ENCODE results near the gene NHEJ1. TPM values are rescaled to one million over a fixed set of nuclear protein-coding genes. Genes with fewer than 3 reads are reported as not detected.

The NHEJ1 gene
- total RNA-seq, 1 experiment from 2014 or later, result 22.3 TPM

DNA sequence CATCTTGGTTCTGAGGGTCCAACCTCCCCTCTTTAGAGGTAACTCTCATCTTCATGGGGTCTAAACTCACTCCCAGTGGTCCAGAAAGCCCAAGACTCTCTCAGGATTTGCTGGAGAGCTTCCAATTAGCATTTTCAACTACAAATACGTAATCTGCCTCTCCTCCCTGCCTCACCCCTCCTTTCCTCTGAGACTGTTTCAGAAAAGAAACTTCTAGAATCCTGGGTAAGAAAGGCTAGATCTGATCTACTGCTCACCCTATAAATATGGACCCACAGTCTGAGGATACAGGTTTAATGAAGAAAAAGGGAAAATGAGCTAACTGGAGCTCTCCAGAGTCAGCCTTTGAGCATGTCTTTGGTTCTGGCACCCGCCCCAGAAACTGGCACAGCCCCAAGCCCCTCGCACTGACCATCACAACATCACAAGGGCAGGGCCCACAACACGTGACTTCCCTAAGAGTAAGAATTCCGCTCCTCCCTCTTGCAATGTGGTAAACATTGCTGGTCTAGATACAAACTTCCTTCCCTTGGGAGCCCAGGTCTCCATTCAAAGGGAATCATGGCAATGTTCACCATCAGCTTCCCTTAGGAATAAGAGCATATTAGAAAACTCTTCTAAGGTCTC is 78.2 kb downstream of the NHEJ1 start:
- no peaks in the 10 kb centered on the region for H3K27me3 Mint-ChIP-seq (ENCODE audit: low read depth)
- H3K27ac Mint-ChIP-seq, result no peak overlapping the region
- POLR2A ChIA-PET, result no interaction called here
- DNase-seq (ENCODE audit: low spot score) (no peak), ATAC-seq (no peak)
- peaks cover 17% of the 10 kb centered on the region for H3K4me1 Mint-ChIP-seq
- CTCF ChIA-PET, result interaction anchor here (1.1 to 4.0 kb wide), 5 partner anchors 9 to 213 kb away, joined by 5 to 18 read pairs (median 14); no protein-coding TSS in a partner anchor
- no peaks in the 10 kb centered on the region for H3K36me3 Mint-ChIP-seq
- no peak for TF ChIP-seq ZNF219 (CRISPR knock-in tag; IDR thresholded peaks at IDR 0.05; ENCODE audit: borderline replicate concordance)
- TF ChIP-seq NR2C2 (CRISPR knock-in tag; IDR thresholded peaks at IDR 0.05), result no peak
- TF ChIP-seq ZNF317 (CRISPR knock-in tag; IDR thresholded peaks at IDR 0.05; ENCODE audit: borderline replicate concordance, low read depth), result no peak
- TF ChIP-seq, protein P1, sequence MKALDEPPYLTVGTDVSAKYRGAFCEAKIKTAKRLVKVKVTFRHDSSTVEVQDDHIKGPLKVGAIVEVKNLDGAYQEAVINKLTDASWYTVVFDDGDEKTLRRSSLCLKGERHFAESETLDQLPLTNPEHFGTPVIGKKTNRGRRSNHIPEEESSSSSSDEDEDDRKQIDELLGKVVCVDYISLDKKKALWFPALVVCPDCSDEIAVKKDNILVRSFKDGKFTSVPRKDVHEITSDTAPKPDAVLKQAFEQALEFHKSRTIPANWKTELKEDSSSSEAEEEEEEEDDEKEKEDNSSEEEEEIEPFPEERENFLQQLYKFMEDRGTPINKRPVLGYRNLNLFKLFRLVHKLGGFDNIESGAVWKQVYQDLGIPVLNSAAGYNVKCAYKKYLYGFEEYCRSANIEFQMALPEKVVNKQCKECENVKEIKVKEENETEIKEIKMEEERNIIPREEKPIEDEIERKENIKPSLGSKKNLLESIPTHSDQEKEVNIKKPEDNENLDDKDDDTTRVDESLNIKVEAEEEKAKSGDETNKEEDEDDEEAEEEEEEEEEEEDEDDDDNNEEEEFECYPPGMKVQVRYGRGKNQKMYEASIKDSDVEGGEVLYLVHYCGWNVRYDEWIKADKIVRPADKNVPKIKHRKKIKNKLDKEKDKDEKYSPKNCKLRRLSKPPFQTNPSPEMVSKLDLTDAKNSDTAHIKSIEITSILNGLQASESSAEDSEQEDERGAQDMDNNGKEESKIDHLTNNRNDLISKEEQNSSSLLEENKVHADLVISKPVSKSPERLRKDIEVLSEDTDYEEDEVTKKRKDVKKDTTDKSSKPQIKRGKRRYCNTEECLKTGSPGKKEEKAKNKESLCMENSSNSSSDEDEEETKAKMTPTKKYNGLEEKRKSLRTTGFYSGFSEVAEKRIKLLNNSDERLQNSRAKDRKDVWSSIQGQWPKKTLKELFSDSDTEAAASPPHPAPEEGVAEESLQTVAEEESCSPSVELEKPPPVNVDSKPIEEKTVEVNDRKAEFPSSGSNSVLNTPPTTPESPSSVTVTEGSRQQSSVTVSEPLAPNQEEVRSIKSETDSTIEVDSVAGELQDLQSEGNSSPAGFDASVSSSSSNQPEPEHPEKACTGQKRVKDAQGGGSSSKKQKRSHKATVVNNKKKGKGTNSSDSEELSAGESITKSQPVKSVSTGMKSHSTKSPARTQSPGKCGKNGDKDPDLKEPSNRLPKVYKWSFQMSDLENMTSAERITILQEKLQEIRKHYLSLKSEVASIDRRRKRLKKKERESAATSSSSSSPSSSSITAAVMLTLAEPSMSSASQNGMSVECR (CRISPR knock-in tag; IDR thresholded peaks at IDR 0.05; ENCODE audit: borderline replicate concordance), result no peak
- TF ChIP-seq NFYB (CRISPR knock-in tag; conservative IDR thresholded peaks at IDR 0.05; ENCODE audit: low read depth), result no peak
- TF ChIP-seq IRF2 (CRISPR knock-in tag; IDR thresholded peaks at IDR 0.05; ENCODE audit: borderline replicate concordance, low read depth), result no peak
- TF ChIP-seq EMX1 (CRISPR knock-in tag; IDR thresholded peaks at IDR 0.05), result no peak
- TF ChIP-seq, protein P2, sequence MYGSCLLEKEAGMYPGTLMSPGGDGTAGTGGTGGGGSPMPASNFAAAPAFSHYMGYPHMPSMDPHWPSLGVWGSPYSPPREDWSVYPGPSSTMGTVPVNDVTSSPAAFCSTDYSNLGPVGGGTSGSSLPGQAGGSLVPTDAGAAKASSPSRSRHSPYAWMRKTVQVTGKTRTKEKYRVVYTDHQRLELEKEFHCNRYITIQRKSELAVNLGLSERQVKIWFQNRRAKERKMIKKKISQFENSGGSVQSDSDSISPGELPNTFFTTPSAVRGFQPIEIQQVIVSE (CRISPR knock-in tag; IDR thresholded peaks at IDR 0.05; ENCODE audit: borderline replicate concordance), result no peak
- TF ChIP-seq, protein P3, sequence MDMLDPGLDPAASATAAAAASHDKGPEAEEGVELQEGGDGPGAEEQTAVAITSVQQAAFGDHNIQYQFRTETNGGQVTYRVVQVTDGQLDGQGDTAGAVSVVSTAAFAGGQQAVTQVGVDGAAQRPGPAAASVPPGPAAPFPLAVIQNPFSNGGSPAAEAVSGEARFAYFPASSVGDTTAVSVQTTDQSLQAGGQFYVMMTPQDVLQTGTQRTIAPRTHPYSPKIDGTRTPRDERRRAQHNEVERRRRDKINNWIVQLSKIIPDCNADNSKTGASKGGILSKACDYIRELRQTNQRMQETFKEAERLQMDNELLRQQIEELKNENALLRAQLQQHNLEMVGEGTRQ (CRISPR knock-in tag; IDR thresholded peaks at IDR 0.05), result no peak
- no peak for TF ChIP-seq NFATC4 (CRISPR knock-in tag; IDR thresholded peaks at IDR 0.05)
- TF ChIP-seq SP1 (CRISPR knock-in tag; conservative IDR thresholded peaks at IDR 0.05), result no peak
- no peak for TF ChIP-seq ZNF138 (CRISPR knock-in tag; conservative IDR thresholded peaks at IDR 0.05)
- TF ChIP-seq FOXJ3 (CRISPR knock-in tag; IDR thresholded peaks at IDR 0.05; ENCODE audit: borderline replicate concordance), result no peak
- no peak for TF ChIP-seq PRRX2 (CRISPR knock-in tag; IDR thresholded peaks at IDR 0.05)
- TF ChIP-seq ESRRA (CRISPR knock-in tag; IDR thresholded peaks at IDR 0.05; ENCODE audit: borderline replicate concordance), result no peak
- H3K4me3 Mint-ChIP-seq, result no peak overlapping the region
- H3K9me3 Mint-ChIP-seq, result no peaks in the 10 kb centered on the region

DNA sequence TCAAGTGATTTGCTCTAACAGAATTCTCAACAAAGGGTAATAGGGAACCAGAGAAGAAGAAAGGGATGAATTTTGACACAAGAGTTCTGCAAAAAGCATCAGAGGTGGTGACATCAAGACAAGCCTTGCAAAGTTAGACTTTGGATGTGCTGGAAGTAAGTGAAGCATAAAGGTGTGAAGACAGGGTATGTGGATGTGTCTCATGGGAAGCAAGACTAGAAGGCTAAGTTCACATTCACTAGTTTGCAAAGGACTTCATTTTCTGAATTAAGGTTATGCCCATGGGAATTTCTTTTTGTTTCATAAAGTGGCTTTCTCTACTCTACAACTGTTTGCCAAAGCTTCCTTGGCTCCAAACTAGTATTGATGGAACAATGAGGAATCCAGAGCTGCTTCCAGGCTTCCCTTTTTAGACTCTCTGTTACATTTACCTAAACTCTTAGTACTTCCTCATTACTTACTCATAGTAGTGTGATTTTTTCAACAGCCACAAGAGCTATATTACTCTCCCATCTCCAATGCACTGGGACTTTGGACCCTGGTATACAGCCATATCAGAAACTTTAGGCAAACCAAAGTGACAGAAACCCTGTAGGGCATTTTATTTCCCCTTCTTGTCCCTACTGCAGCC is 78.8 kb downstream of the NHEJ1 start:
- ChIA-PET CTCF (interaction anchor here (1.1 to 4.0 kb wide), 5 partner anchors 9 to 213 kb away, joined by 5 to 18 read pairs (median 14); no protein-coding TSS in a partner anchor), POLR2A (no interaction called here)
- ATAC-seq (no peak), DNase-seq (ENCODE audit: low spot score) (no peak)
- Mint-ChIP-seq H3K27ac (no peak overlapping the region), H3K9me3 (no peaks in the 10 kb centered on the region), H3K27me3 (ENCODE audit: low read depth) (no peaks in the 10 kb centered on the region), H3K4me1 (peaks cover 11% of the 10 kb centered on the region), H3K4me3 (no peak overlapping the region), H3K36me3 (no peaks in the 10 kb centered on the region; the same call in 1 of the 2 replicates)
- TF ChIP-seq SP1 (CRISPR knock-in tag; conservative IDR thresholded peaks at IDR 0.05) (no peak), NR3C1 (CRISPR knock-in tag; conservative IDR thresholded peaks at IDR 0.05; ENCODE audit: low read depth) (no peak), GRHL2 (CRISPR knock-in tag; IDR thresholded peaks at IDR 0.05; ENCODE audit: insufficient replicate concordance, severe bottlenecking) (no peak), NR1H2 (CRISPR knock-in tag; IDR thresholded peaks at IDR 0.05) (no peak), OVOL2 (CRISPR knock-in tag; IDR thresholded peaks at IDR 0.05; ENCODE audit: borderline replicate concordance) (no peak)
- TF ChIP-seq, protein P4, sequence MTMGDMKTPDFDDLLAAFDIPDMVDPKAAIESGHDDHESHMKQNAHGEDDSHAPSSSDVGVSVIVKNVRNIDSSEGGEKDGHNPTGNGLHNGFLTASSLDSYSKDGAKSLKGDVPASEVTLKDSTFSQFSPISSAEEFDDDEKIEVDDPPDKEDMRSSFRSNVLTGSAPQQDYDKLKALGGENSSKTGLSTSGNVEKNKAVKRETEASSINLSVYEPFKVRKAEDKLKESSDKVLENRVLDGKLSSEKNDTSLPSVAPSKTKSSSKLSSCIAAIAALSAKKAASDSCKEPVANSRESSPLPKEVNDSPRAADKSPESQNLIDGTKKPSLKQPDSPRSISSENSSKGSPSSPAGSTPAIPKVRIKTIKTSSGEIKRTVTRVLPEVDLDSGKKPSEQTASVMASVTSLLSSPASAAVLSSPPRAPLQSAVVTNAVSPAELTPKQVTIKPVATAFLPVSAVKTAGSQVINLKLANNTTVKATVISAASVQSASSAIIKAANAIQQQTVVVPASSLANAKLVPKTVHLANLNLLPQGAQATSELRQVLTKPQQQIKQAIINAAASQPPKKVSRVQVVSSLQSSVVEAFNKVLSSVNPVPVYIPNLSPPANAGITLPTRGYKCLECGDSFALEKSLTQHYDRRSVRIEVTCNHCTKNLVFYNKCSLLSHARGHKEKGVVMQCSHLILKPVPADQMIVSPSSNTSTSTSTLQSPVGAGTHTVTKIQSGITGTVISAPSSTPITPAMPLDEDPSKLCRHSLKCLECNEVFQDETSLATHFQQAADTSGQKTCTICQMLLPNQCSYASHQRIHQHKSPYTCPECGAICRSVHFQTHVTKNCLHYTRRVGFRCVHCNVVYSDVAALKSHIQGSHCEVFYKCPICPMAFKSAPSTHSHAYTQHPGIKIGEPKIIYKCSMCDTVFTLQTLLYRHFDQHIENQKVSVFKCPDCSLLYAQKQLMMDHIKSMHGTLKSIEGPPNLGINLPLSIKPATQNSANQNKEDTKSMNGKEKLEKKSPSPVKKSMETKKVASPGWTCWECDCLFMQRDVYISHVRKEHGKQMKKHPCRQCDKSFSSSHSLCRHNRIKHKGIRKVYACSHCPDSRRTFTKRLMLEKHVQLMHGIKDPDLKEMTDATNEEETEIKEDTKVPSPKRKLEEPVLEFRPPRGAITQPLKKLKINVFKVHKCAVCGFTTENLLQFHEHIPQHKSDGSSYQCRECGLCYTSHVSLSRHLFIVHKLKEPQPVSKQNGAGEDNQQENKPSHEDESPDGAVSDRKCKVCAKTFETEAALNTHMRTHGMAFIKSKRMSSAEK (CRISPR knock-in tag; IDR thresholded peaks at IDR 0.05; ENCODE audit: borderline replicate concordance), result no peak
- TF ChIP-seq, protein P5, sequence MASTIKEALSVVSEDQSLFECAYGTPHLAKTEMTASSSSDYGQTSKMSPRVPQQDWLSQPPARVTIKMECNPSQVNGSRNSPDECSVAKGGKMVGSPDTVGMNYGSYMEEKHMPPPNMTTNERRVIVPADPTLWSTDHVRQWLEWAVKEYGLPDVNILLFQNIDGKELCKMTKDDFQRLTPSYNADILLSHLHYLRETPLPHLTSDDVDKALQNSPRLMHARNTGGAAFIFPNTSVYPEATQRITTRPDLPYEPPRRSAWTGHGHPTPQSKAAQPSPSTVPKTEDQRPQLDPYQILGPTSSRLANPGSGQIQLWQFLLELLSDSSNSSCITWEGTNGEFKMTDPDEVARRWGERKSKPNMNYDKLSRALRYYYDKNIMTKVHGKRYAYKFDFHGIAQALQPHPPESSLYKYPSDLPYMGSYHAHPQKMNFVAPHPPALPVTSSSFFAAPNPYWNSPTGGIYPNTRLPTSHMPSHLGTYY (CRISPR knock-in tag; IDR thresholded peaks at IDR 0.05), result no peak
- TF ChIP-seq, protein P6, sequence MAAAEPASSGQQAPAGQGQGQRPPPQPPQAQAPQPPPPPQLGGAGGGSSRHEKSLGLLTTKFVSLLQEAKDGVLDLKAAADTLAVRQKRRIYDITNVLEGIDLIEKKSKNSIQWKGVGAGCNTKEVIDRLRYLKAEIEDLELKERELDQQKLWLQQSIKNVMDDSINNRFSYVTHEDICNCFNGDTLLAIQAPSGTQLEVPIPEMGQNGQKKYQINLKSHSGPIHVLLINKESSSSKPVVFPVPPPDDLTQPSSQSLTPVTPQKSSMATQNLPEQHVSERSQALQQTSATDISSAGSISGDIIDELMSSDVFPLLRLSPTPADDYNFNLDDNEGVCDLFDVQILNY (CRISPR knock-in tag; IDR thresholded peaks at IDR 0.05), result no peak
